SW 1271 (cell line): ENCODE results near the gene DCLK1.

ENCODE experiments used
- DNase-seq, 2 experiments: peaks; one replicate each; lab custom pipeline; 2025; lab: John Stamatoyannopoulos, UW

The DCLK1 gene

GRCh38 chr13:36038785-36039555, 92.2 kb downstream of the DCLK1 start:
- no peak for DNase-seq

GRCh38 chr13:36033035-36033434, 98.1 kb downstream of the DCLK1 start:
- DNase-seq, result no peak

DNA sequence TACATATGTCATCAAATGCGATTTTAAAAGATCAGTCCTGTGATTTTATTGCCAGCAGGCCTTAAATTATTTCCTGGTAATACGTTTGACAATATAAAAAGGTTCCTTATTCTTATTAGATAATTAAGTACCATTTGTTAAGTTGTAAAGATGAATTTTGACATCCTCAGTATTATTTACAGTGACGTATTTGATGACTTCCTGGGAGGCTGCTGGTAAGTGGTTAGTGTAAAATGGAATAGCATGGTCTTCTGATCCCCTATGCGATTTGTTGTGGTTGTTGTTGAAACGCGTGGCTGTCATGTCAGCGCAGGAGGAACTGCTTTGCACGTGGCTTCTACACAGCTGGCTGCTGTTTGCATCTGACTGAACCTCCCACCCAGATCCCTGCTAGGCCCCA, 99.7 kb downstream of the DCLK1 start:
- DNase-seq, result no peak

- DNase-seq, result no peak
Measured at GRCh38 chr13:36030670-36031331, 100.4 kb downstream of the DCLK1 start.

GRCh38 chr13:36029166-36029565, 102.0 kb downstream of the DCLK1 start:
- DNase-seq, result no peak

DNA sequence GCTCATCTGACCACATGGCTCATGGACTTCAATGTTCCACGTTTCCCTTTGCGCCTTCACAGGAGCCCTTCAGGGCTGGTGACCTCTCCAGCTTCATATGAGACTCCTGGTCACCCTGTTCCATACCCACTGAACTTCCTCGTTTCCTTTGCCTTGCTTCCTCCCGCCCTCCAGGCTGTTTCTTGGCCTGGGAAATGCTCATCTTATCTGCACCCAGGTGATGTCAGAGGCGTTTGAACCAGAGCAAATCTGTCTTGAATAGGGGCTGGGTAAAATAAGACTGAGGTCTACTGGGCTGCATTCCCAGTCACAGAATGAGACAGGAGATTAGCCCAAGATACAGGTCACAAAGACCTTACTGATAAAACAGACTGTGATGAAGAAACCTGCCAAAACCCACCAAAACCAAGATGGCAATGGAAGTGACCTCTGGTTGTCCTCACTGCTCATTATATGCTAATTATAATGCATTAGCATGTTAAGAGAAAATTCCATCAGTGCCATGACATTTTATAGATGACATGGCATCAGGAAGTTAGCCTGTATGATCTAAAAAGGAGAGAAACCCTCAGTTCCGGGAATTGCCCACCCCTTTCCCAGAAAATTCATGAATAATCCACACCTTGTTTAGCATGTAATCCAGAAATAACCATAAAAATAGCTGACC, 102.7 kb downstream of the DCLK1 start:
- no peak for DNase-seq

GRCh38 chr13:36026531-36026930, 104.7 kb downstream of the DCLK1 start:
- no peak for DNase-seq

GRCh38 chr13:36014763-36015162, 116.4 kb downstream of the DCLK1 start:
- no peak for DNase-seq

GRCh38 chr13:36006894-36007675, 124.1 kb downstream of the DCLK1 start:
- DNase-seq, result no peak

DNA sequence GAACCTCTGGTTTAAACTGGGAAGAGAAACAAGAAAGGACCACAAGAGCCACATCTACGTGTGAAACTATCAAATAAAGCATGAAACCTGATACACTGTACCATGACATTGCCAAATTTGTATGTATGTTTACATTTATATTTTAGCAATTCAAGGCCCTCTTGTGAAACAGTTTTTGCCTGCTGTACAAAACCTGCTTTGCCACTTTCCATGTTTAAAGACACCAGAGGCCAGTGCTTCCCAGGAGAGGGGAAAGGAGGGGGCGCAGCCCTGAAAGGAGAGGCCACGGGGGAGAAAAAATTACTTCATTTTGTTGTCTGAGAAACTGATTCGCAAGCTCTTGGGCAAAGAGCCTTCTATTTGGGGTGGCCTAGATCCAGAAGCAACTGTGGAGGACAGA, 124.8 kb downstream of the DCLK1 start:
- no peak for DNase-seq

GRCh38 chr13:36001561-36001960, 129.6 kb downstream of the DCLK1 start:
- no peak for DNase-seq

- no peak for DNase-seq
Measured at GRCh38 chr13:36000028-36000427, 131.2 kb downstream of the DCLK1 start.

DNA sequence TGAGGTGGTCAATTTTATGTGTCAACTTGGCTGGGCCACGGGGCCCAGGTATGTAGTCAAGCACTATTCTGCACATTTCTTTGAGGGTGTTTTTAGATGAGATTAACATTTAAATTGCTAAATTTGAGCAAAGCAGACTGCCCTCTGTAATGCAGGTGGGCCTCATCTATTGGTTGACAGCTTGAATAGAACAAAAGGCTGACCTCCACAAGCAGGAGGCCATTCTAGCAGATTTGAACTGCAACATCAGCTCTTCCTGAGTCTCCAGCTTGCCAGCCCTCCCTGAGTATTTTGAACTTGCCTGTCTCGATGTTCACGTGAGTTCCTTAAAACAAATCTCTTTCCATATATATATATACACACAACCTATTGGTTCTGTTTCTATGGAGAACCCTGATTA, 134.8 kb downstream of the DCLK1 start:
- DNase-seq, result no peak

- DNase-seq, result no peak
Measured at GRCh38 chr13:35995136-35995535, 136.0 kb downstream of the DCLK1 start.

DNA sequence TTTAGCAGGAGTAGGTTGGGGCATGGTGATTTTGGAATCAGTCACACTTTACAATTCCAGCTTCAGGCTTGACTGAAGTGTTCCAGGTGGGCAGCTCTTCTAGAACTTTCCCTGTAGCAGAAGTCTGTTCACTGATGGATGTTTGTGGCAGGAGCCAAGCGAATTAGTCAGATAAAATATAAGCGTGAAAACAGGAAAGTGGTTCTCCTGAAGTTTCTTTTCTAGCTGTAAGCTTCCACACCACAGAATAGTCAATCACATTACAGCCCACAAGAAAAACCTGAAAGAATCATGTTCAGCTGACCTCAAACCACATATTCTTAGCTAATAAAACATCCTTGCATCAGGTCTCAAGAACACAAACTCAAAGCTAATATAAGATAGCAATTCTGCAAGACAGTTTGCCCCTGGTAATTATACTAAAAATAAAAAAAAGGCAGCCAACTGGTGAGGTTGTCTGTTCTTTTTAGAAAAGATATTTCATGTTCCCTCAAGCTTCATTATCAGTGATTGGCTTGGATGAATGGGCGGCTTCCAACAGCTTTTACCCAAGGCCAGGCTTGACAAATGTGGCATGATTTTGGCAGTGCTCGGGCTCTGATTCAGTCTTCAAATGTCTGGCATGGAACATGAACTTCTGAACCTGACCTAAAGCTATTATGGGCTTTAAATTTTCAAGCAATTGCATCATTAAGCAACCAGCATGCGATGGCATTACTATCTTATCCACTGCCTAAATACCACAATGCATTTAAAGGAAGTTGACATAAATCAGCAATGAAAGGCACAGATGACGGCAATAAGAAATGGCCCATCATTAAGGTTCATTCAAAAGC, 136.8 kb downstream of the DCLK1 start:
- DNase-seq, result no peak

- no peak for DNase-seq
Measured at GRCh38 chr13:35993686-35994085, 137.5 kb downstream of the DCLK1 start.

DNA sequence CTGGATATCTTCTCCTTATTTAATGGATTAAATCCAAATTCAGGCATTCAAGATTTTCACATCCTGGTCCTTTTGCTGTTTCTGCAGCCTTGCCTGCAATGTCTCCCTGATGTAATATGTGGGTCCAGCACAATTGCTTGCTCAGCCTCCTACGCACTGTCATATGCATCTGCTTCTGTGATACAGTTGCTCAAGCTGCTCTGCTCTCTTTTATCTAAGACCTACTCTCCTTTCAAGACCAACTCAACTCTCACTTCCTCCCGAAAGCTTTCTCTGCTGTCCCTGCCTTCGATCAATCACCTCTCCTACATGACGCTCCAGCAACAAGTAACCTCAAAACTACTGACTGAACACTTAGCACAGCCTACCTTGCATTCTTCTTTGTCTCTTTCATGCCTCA, 138.2 kb downstream of the DCLK1 start:
- no peak for DNase-seq

- DNase-seq, result no peak
Measured at GRCh38 chr13:35990196-35990595, 141.0 kb downstream of the DCLK1 start.

GRCh38 chr13:35988648-35989081, 142.5 kb downstream of the DCLK1 start:
- DNase-seq, result no peak

GRCh38 chr13:35987572-35988513, 143.3 kb downstream of the DCLK1 start:
- DNase-seq, result no peak
